B cell (primary cell): Measurements from ENCODE around the gene DNASE2B. TPM values are rescaled to one million over a fixed set of nuclear protein-coding genes. Genes with fewer than 3 reads are reported as not detected.

Experiments used
- ATAC-seq: fragments of 200-7000 bp; cut with Tn5 transposase; one replicate; pipeline ENCODE4 v1.10.0; 2021; ENCODE audit warnings: low read depth, mild to moderate bottlenecking, moderate number of reproducible peaks, moderate library complexity
- CTCF ChIA-PET: fragments of 350-600 bp; sonication (Branson Sonifier 250); formaldehyde crosslinking; loops from one replicate; lab custom pipeline; 2021; ENCODE audit warnings: antibody characterized with exemption, inconsistent platforms; lab: Charles Lee
- POLR2A ChIA-PET: fragments of 350-600 bp; sonication (Branson Sonifier 250); formaldehyde crosslinking; loops from one replicate; lab custom pipeline; 2021; ENCODE audit warnings: antibody characterized with exemption; lab: Charles Lee
- DNase-seq: peaks from one replicate; pipeline ENCODE4 v3.0.0; 2013
- H2AFZ ChIP-seq: 2 replicates; pipeline ENCODE4 v1.6.1; 2012; ENCODE audit warnings: mild to moderate bottlenecking, low read depth, low read length; ENCODE audit not compliant: insufficient read depth, poor library complexity, severe bottlenecking
- H3K27ac ChIP-seq, 2 donors: 1 replicate in 1 of 2; 2 replicates in 1 of 2; pipeline ENCODE4 v1.5.1; 2012 to 2013; ENCODE audit warnings: low read length in 2 of 2, mild to moderate bottlenecking in 2 of 2, moderate library complexity in 1 of 2
- H3K27me3 ChIP-seq, 4 experiments: fragments of 200-600 bp in 1 of 4; sonication (generic) in 1 of 4; replicated peaks in 1 of 4; 1 replicate in 2 of 4; 2 replicates in 2 of 4; pipeline versions ENCODE4 v1.6.1 to v1.7.0; 2013 to 2016; ENCODE audit warnings: low read length in 3 of 4, mild to moderate bottlenecking in 2 of 4, mixed read lengths in 1 of 4, moderate library complexity in 1 of 4; ENCODE audit not compliant: insufficient read depth in 4 of 4, control insufficient read depth in 3 of 4; ENCODE audit errors: control extremely low read depth in 1 of 4
- H3K36me3 ChIP-seq, 2 experiments: replicated peaks in 1 of 2; 1 replicate in 1 of 2; 2 replicates in 1 of 2; pipeline versions ENCODE4 v1.6.1 to v1.7.1; 2013; ENCODE audit warnings: low read length in 1 of 2; ENCODE audit not compliant: insufficient read depth in 2 of 2, control insufficient read depth in 1 of 2; ENCODE audit errors: control extremely low read depth in 1 of 2, extremely low read depth in 1 of 2
- H3K4me1 ChIP-seq, 2 donors: fragments of 200-600 bp in 1 of 2; sonication (generic) in 1 of 2; 1 replicate in 1 of 2; 2 replicates in 1 of 2; pipeline versions ENCODE4 v1.5.1 to v1.6.1; 2013 to 2017; ENCODE audit warnings: low read length in 2 of 2; ENCODE audit not compliant: control insufficient read depth in 2 of 2, insufficient read depth in 2 of 2
- H3K4me2 ChIP-seq: replicated peaks from 2 replicates; pipeline ENCODE3; 2012; ENCODE audit warnings: mild to moderate bottlenecking, low read depth, low read length; ENCODE audit not compliant: poor library complexity, severe bottlenecking
- H3K4me3 ChIP-seq, 5 experiments: fragments of 200-600 bp in 1 of 5; sonication (generic) in 1 of 5; 1 replicate in 3 of 5; 2 replicates in 2 of 5; pipeline versions ENCODE4 v1.5.1 to v1.7.0; 2011 to 2016; ENCODE audit warnings: low read length in 4 of 5, mild to moderate bottlenecking in 4 of 5, low read depth in 2 of 5, control low read depth in 1 of 5, moderate library complexity in 1 of 5; ENCODE audit not compliant: insufficient read depth in 1 of 5; ENCODE audit errors: control extremely low read depth in 1 of 5, extremely low read depth in 1 of 5
- H3K79me2 ChIP-seq: fragments of 200-600 bp; sonication (generic); one replicate; pipeline ENCODE4 v1.6.0; 2016; ENCODE audit warnings: low read length; ENCODE audit not compliant: control insufficient read depth, insufficient read depth
- H3K9ac ChIP-seq: fragments of 200-600 bp; sonication (generic); 2 replicates; pipeline ENCODE4 v1.6.1; 2017; ENCODE audit warnings: mild to moderate bottlenecking, low read length, moderate library complexity
- H3K9me3 ChIP-seq, 3 donors: one replicate each; pipeline versions ENCODE4 v1.6.1 to v1.7.1; 2013; ENCODE audit warnings: low read length in 2 of 3; ENCODE audit not compliant: control insufficient read depth in 2 of 3, insufficient read depth in 1 of 3; ENCODE audit errors: control extremely low read depth in 1 of 3
- H4K20me1 ChIP-seq: 2 replicates; pipeline ENCODE4 v1.6.0; 2012; ENCODE audit warnings: mild to moderate bottlenecking, low read length; ENCODE audit not compliant: insufficient read depth, control insufficient read depth, poor library complexity, severe bottlenecking
- H3K27ac Mint-ChIP-seq: one replicate; pipeline ENCODE4 v1.8.0; 2021; ENCODE audit warnings: mixed read lengths
- H3K27me3 Mint-ChIP-seq: one replicate; pipeline ENCODE4 v1.8.0; 2021; ENCODE audit warnings: mixed read lengths
- H3K4me1 Mint-ChIP-seq: one replicate; pipeline ENCODE4 v1.8.0; 2021; ENCODE audit warnings: mixed read lengths
- H3K4me3 Mint-ChIP-seq: one replicate; pipeline ENCODE4 v1.8.0; 2021; ENCODE audit warnings: mixed read lengths
- H3K9me3 Mint-ChIP-seq: one replicate; pipeline ENCODE4 v1.8.0; 2022; ENCODE audit warnings: mixed read lengths; ENCODE audit not compliant: insufficient read depth
- EZH2 ChIP-seq: IDR thresholded peaks from 2 replicates; pipeline ENCODE4 v1.6.1; 2012; ENCODE audit warnings: borderline replicate concordance, low read depth, mild to moderate bottlenecking, moderate library complexity, low read length; ENCODE audit not compliant: insufficient read depth, poor library complexity, severe bottlenecking
- WGBS: methylation state at CpG from one replicate; pipeline ENCODE4 v1.1.5; 2013; ENCODE audit warnings: missing lambda C conversion rate; ENCODE audit not compliant: insufficient coverage; 5-methylcytosine and 5-hydroxymethylcytosine counted together
- intact Hi-C: fragments of 100-400 bp; cut with micrococcal nuclease; formaldehyde crosslinking; loops from one replicate; pipeline ENCODE4 v1.10.0; 2022
- polyA plus RNA-seq: library from polyadenylated mRNA; depleted of rRNA; stranded (reverse); fragments of >200 nt; gene quantifications from 2 replicates; pipeline ENCODE4 v1.2.3, GENCODE V29; 2012
- total RNA-seq, 2 donors: library from RNA; stranded (reverse); fragments of 120-200 nt in 1 of 2; gene quantifications; 1 replicate in 1 of 2; 2 replicates in 1 of 2; pipeline versions ENCODE4 v1.2.3 to v1.2.4, GENCODE V29; 2013 to 2022
- TF ChIP-seq, protein P1 (sequence below): fragments of 200-600 bp; IDR thresholded peaks from one replicate; pipeline ENCODE4 v1.8.0; 2022; ENCODE audit warnings: antibody characterized with exemption, mild to moderate bottlenecking

Gene DNASE2B
- total and polyA plus RNA-seq, 2 donors (not counting 1 experiment from before 2014, with no cell fraction given), result not detected

DNA sequence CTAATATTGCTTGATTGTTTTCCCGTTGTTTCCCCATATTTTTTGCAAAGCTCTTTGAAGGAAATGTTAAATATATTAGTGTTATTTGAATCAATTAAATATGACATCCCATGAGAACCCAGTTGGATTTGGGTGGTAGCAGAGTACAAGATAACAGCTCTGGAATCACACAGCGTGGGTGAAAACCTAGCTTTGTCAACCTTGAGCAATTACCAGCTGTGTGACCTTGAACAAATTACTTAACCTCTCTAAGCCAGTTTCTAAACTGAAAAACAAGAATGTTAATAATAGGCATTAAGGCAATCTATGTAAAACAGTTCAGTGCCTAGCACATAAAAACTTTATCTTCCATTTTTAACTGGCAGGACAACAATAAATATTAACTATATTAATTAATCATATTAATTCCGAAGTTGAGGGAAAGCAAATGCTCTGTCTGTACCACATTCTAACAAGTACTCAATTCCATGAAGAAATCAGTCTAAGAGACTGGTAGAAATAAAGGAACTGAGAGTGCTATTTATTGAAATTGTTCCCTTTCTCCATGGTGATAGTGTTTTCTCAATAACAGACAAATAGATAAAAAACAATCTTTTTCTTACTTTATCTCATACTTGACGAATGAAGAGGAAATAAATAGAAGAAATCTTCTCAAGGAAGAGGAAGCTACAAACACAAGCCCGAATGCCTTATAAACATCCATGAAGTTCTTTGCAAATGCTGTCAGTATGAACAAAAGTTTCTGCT is 27.0 kb downstream of the DNASE2B start:
- no peak overlapping the region for H3K4me3 ChIP-seq

DNA sequence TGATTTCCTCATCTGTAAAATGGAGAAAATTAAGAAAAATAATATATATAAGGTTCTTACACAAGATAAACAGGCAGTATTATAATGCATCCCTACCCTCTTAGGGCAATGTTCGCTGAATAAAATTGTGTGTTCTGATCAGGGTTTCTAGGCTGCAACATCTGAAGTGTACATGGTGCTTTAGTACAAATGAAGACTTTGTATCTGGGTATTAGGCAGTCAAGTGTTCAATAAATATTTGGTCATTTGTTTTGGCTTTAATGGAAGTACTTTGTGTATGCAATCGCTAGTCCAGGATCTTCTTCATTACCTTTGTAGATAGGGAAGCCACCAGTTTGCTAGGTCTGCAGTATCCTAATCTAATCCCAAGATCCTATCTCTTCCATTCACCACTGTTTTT is 28.1 kb downstream of the DNASE2B start:
- peaks cover 4% of the 10 kb centered on the region for H3K9me3 Mint-ChIP-seq
- no peaks in the 10 kb centered on the region for H3K9me3 ChIP-seq

More for the DNA sequence above, 27.0 kb downstream of the DNASE2B start:
- H4K20me1 ChIP-seq, result no peaks in the 10 kb centered on the region
- Mint-ChIP-seq H3K27ac (no peak overlapping the region), H3K27me3 (peaks cover 3% of the 10 kb centered on the region), H3K9me3 (peaks cover 4% of the 10 kb centered on the region), H3K4me3 (no peak overlapping the region), H3K4me1 (peaks cover 3% of the 10 kb centered on the region)
- H3K36me3 ChIP-seq, result no peaks in the 10 kb centered on the region
- H3K27me3 ChIP-seq, result no peaks in the 10 kb centered on the region
- POLR2A ChIA-PET, result interaction anchor here (0.6 kb wide), 1 partner anchor 8 kb away, joined by 3 read pairs; no protein-coding TSS in a partner anchor
- no peak overlapping the region for H2AFZ ChIP-seq
- H3K27ac ChIP-seq, result no peak overlapping the region
- H3K9ac ChIP-seq, result no peak overlapping the region
- no peak for TF ChIP-seq EZH2
- TF ChIP-seq, protein P1, sequence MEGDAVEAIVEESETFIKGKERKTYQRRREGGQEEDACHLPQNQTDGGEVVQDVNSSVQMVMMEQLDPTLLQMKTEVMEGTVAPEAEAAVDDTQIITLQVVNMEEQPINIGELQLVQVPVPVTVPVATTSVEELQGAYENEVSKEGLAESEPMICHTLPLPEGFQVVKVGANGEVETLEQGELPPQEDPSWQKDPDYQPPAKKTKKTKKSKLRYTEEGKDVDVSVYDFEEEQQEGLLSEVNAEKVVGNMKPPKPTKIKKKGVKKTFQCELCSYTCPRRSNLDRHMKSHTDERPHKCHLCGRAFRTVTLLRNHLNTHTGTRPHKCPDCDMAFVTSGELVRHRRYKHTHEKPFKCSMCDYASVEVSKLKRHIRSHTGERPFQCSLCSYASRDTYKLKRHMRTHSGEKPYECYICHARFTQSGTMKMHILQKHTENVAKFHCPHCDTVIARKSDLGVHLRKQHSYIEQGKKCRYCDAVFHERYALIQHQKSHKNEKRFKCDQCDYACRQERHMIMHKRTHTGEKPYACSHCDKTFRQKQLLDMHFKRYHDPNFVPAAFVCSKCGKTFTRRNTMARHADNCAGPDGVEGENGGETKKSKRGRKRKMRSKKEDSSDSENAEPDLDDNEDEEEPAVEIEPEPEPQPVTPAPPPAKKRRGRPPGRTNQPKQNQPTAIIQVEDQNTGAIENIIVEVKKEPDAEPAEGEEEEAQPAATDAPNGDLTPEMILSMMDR, result no peak
- H3K4me2 ChIP-seq, result no peak overlapping the region
- CTCF ChIA-PET, result no interaction called here
- no peaks in the 10 kb centered on the region for H3K9me3 ChIP-seq
- no peaks in the 10 kb centered on the region for H3K79me2 ChIP-seq
- ATAC-seq (no peak), DNase-seq (no peak)
- no peaks in the 10 kb centered on the region for H3K4me1 ChIP-seq
- WGBS, result no CpG with 5 or more reads among the region's 5 CpGs
- intact Hi-C loops, result no loop called here

More for the DNA sequence above, 28.1 kb downstream of the DNASE2B start:
- Histone ChIP-seq H3K36me3 (no peaks in the 10 kb centered on the region), H3K4me2 (no peak overlapping the region), H4K20me1 (no peaks in the 10 kb centered on the region), H3K27me3 (no peaks in the 10 kb centered on the region), H3K79me2 (no peaks in the 10 kb centered on the region), H3K4me1 (no peaks in the 10 kb centered on the region), H3K9ac (no peak overlapping the region), H2AFZ (no peak overlapping the region), H3K4me3 (no peak overlapping the region), H3K27ac (no peak overlapping the region)
- ChIA-PET CTCF (interaction anchor here (1.4 kb wide), 1 partner anchor 285 kb away, joined by 5 read pairs; no protein-coding TSS in a partner anchor), POLR2A (no interaction called here)
- no peak for TF ChIP-seq EZH2
- TF ChIP-seq, protein P1, result no peak
- Mint-ChIP-seq H3K4me1 (peaks cover 3% of the 10 kb centered on the region), H3K4me3 (no peak overlapping the region), H3K27ac (no peak overlapping the region), H3K27me3 (peaks cover 3% of the 10 kb centered on the region)
- no peak for DNase-seq
- intact Hi-C loops, result no loop called here
- no CpG with 5 or more reads among the region's 2 CpGs for WGBS
- no peak for ATAC-seq
